Measurements from ENCODE around the gene OPRM1.

Gene OPRM1

GRCh38 chr6:154289818-154290508 is 250.9 kb downstream of the OPRM1 start:
- no peak for DNase-seq

GRCh38 chr6:154292066-154292465 is 253.0 kb downstream of the OPRM1 start:
- DNase-seq, result no peak

GRCh38 chr6:154292855-154293519 is 253.9 kb downstream of the OPRM1 start:
- peak; percentile 81 for DNase-seq

GRCh38 chr6:154295733-154296132 is 256.7 kb downstream of the OPRM1 start:
- no peak for DNase-seq
